ENCODE results near the gene MBOAT2. TPM values are rescaled to one million over a fixed set of nuclear protein-coding genes. Genes with fewer than 3 reads are reported as not detected.
A peak's percentile ranks its signal among the peaks of the same experiment; 100 is the strongest.

MBOAT2 gene
- total and polyA plus RNA-seq, 2 of the 13 experiments (the other 11 are each of a cell fraction or from before 2014, with no cell fraction given) = 0.11 to 0.36 TPM

GRCh38 chr2:8840475-8841091 lies 162.9 kb downstream of the MBOAT2 start (continued):
- TF ChIP-seq AHR (CRISPR knock-in tag; IDR thresholded peaks at IDR 0.05) (no peak), HHEX (CRISPR knock-in tag; IDR thresholded peaks at IDR 0.05) (peak; percentile 32; the same call in 1 of the 2 replicates), ASH2L (IDR thresholded peaks at IDR 0.05; ENCODE audit: insufficient read length, low read depth, low read length) (no peak), ZNF891 (CRISPR knock-in tag; IDR thresholded peaks at IDR 0.05) (no peak), ZNF619 (CRISPR knock-in tag; IDR thresholded peaks at IDR 0.05) (no peak), ZNF496 (CRISPR knock-in tag; IDR thresholded peaks at IDR 0.05; ENCODE audit: insufficient replicate concordance) (no peak), EHMT2 (IDR thresholded peaks at IDR 0.05; ENCODE audit: borderline replicate concordance, low read depth, low read length) (peak; percentile 52; the same call in 1 of the 2 replicates), NR3C1 (CRISPR knock-in tag; IDR thresholded peaks at IDR 0.05) (no peak), BRCA1 (CRISPR knock-in tag; IDR thresholded peaks at IDR 0.05) (no peak), PRDM4 (CRISPR knock-in tag; IDR thresholded peaks at IDR 0.05; ENCODE audit: borderline replicate concordance) (no peak), KDM6A (CRISPR knock-in tag; IDR thresholded peaks at IDR 0.05; ENCODE audit: low read depth) (peak; percentile 78), ARNT2 (CRISPR knock-in tag; IDR thresholded peaks at IDR 0.05; ENCODE audit: low read depth) (no peak), HOMEZ (CRISPR knock-in tag; IDR thresholded peaks at IDR 0.05; ENCODE audit: low read depth) (peak; percentile 93), SSRP1 (CRISPR knock-in tag; IDR thresholded peaks at IDR 0.05) (no peak), ZBTB46 (CRISPR knock-in tag; IDR thresholded peaks at IDR 0.05; ENCODE audit: borderline replicate concordance) (no peak), ZFY (CRISPR knock-in tag; IDR thresholded peaks at IDR 0.05) (no peak), FIP1L1 (IDR thresholded peaks at IDR 0.05; ENCODE audit: borderline replicate concordance, insufficient read depth, low read depth, low read length) (no peak), ZBTB39 (CRISPR knock-in tag; IDR thresholded peaks at IDR 0.05) (no peak), GABPA (IDR thresholded peaks at IDR 0.05; ENCODE audit: low read depth, low read length) (no peak), GABPA (CRISPR knock-in tag; IDR thresholded peaks at IDR 0.05; ENCODE audit: low read depth) (peak; percentile 69), GLI4 (CRISPR knock-in tag; IDR thresholded peaks at IDR 0.05; ENCODE audit: borderline replicate concordance) (peak; percentile 61; the same call in 1 of the 2 replicates), HIVEP1 (CRISPR knock-in tag; IDR thresholded peaks at IDR 0.05) (no peak), HNRNPLL (IDR thresholded peaks at IDR 0.05; ENCODE audit: low read depth, low read length, poor library complexity, severe bottlenecking) (no peak), PAF1 (CRISPR knock-in tag; IDR thresholded peaks at IDR 0.05) (no peak)

Data from HepG2 (cell line).